Activated CD8-positive, alpha-beta T cell treated with anti-CD3 and anti-CD28 coated beads, Interleukin-2, amount 10 ng/mL, durations not matched to agents 7 days and 5 days (primary cell): ENCODE results near the gene PTPRE. TPM values are rescaled to one million over a fixed set of nuclear protein-coding genes. Genes with fewer than 3 reads are reported as not detected.

Source experiments
- ATAC-seq: fragments of 150-1000 bp; cut with Tn5 transposase; one replicate; pipeline ENCODE4 v1.10.0; 2021; ENCODE audit warnings: moderate library complexity
- CTCF ChIA-PET: fragments of 350-600 bp; sonication (Branson Sonifier 250); formaldehyde crosslinking; loops from one replicate; lab custom pipeline; 2021; ENCODE audit warnings: antibody characterized with exemption; lab: Charles Lee
- POLR2A ChIA-PET: fragments of 350-600 bp; sonication (Branson Sonifier 250); formaldehyde crosslinking; loops from one replicate; lab custom pipeline; 2021; ENCODE audit warnings: antibody characterized with exemption; lab: Charles Lee
- DNase-seq: peaks from one replicate; pipeline ENCODE4 v3.0.0-alpha.2; 2020
- H3K27ac Mint-ChIP-seq: one replicate; pipeline ENCODE4 v1.8.0; 2021; ENCODE audit warnings: mild to moderate bottlenecking, mixed read lengths
- H3K27me3 Mint-ChIP-seq: one replicate; pipeline ENCODE4 v1.8.0; 2021; ENCODE audit warnings: low read depth, mixed read lengths
- H3K36me3 Mint-ChIP-seq: one replicate; pipeline ENCODE4 v1.8.0; 2021; ENCODE audit warnings: low read depth, mixed read lengths
- H3K4me1 Mint-ChIP-seq: one replicate; pipeline ENCODE4 v1.8.0; 2021; ENCODE audit warnings: low read depth, mixed read lengths
- H3K4me3 Mint-ChIP-seq: one replicate; pipeline ENCODE4 v1.8.0; 2021; ENCODE audit warnings: mild to moderate bottlenecking, mixed read lengths
- H3K9me3 Mint-ChIP-seq: one replicate; pipeline ENCODE4 v1.8.0; 2022; ENCODE audit warnings: mixed read lengths; ENCODE audit not compliant: insufficient read depth
- total RNA-seq, 2 experiments: library from RNA; stranded (reverse); gene quantifications; one replicate each; pipeline ENCODE4 v1.2.3, GENCODE V29; 2021

Gene PTPRE
- total RNA-seq, 2 experiments from 2014 or later = 21.4 to 24.5 TPM

GRCh38 chr10:127911218-127911866, 4.4 kb downstream of the PTPRE start:
- DNase-seq (no peak), ATAC-seq (no peak)
- POLR2A ChIA-PET = no interaction called here
- H3K27me3 Mint-ChIP-seq = peaks cover 22% of the 10 kb centered on the region
- CTCF ChIA-PET = interaction anchor here (1.5 kb wide), 1 partner anchor 10 kb away, joined by 3 read pairs; no protein-coding TSS in a partner anchor
- no peaks in the 10 kb centered on the region for H3K36me3 Mint-ChIP-seq
- no peaks in the 10 kb centered on the region for H3K4me1 Mint-ChIP-seq
- H3K27ac Mint-ChIP-seq = no peak overlapping the region
- no peaks in the 10 kb centered on the region for H3K9me3 Mint-ChIP-seq
- no peak overlapping the region for H3K4me3 Mint-ChIP-seq

GRCh38 chr10:127911867-127912257, 5.0 kb downstream of the PTPRE start:
- no peaks in the 10 kb centered on the region for H3K9me3 Mint-ChIP-seq
- ATAC-seq = no peak
- H3K27ac Mint-ChIP-seq = no peak overlapping the region
- H3K4me1 Mint-ChIP-seq = no peaks in the 10 kb centered on the region
- peaks cover 21% of the 10 kb centered on the region for H3K27me3 Mint-ChIP-seq
- H3K4me3 Mint-ChIP-seq = no peak overlapping the region
- DNase-seq = no peak
- CTCF ChIA-PET = interaction anchor here (1.5 kb wide), 1 partner anchor 9 kb away, joined by 3 read pairs; no protein-coding TSS in a partner anchor
- no peaks in the 10 kb centered on the region for H3K36me3 Mint-ChIP-seq
- POLR2A ChIA-PET = no interaction called here

GRCh38 chr10:127912607-127913367, 5.9 kb downstream of the PTPRE start:
- POLR2A ChIA-PET = no interaction called here
- H3K36me3 Mint-ChIP-seq = no peaks in the 10 kb centered on the region
- ATAC-seq (no peak), DNase-seq (no peak)
- H3K27me3 Mint-ChIP-seq = peaks cover 20% of the 10 kb centered on the region
- CTCF ChIA-PET = no interaction called here
- no peak overlapping the region for H3K27ac Mint-ChIP-seq
- no peaks in the 10 kb centered on the region for H3K4me1 Mint-ChIP-seq
- H3K9me3 Mint-ChIP-seq = no peaks in the 10 kb centered on the region
- no peak overlapping the region for H3K4me3 Mint-ChIP-seq

GRCh38 chr10:127913368-127913759, 6.5 kb downstream of the PTPRE start:
- ChIA-PET POLR2A (no interaction called here), CTCF (no interaction called here)
- Mint-ChIP-seq H3K36me3 (no peaks in the 10 kb centered on the region), H3K4me3 (no peak overlapping the region), H3K27me3 (peaks cover 15% of the 10 kb centered on the region), H3K27ac (no peak overlapping the region), H3K9me3 (no peaks in the 10 kb centered on the region), H3K4me1 (no peaks in the 10 kb centered on the region)
- ATAC-seq (no peak), DNase-seq (no peak)

- no peak for ATAC-seq
- ChIA-PET POLR2A (no interaction called here), CTCF (interaction anchor here (1.5 kb wide), 1 partner anchor 96 kb away, joined by 7 read pairs; no protein-coding TSS in a partner anchor)
- Mint-ChIP-seq H3K4me3 (no peak overlapping the region), H3K27me3 (peaks cover under 1% of the 10 kb centered on the region), H3K9me3 (no peaks in the 10 kb centered on the region), H3K36me3 (no peaks in the 10 kb centered on the region), H3K27ac (no peak overlapping the region), H3K4me1 (peaks cover 9% of the 10 kb centered on the region)
- DNase-seq = no peak
Observed at GRCh38 chr10:127915324-127915723, 8.4 kb downstream of the PTPRE start.

- ATAC-seq = no peak
- Mint-ChIP-seq H3K4me3 (no peak overlapping the region), H3K27ac (no peak overlapping the region), H3K4me1 (peaks cover 9% of the 10 kb centered on the region), H3K36me3 (no peaks in the 10 kb centered on the region), H3K27me3 (no peaks in the 10 kb centered on the region), H3K9me3 (no peaks in the 10 kb centered on the region)
- POLR2A ChIA-PET = no interaction called here
- no peak for DNase-seq
- CTCF ChIA-PET = no interaction called here
Observed at GRCh38 chr10:127916826-127917225, 9.9 kb downstream of the PTPRE start.

- POLR2A ChIA-PET = no interaction called here
Observed at GRCh38 chr10:127918572-127918971, 11.7 kb downstream of the PTPRE start.

GRCh38 chr10:127919418-127920271, 12.7 kb downstream of the PTPRE start:
- CTCF ChIA-PET = interaction anchor here (1.0 to 1.1 kb wide), 2 partner anchors 20 to 92 kb away, joined by 3 read pairs; no protein-coding TSS in a partner anchor
- H3K27ac Mint-ChIP-seq = no peak overlapping the region
- no peak for ATAC-seq

More at GRCh38 chr10:127918572-127918971, 11.7 kb downstream of the PTPRE start:
- no peaks in the 10 kb centered on the region for H3K36me3 Mint-ChIP-seq
- CTCF ChIA-PET = interaction anchor here (1.0 kb wide), 1 partner anchor 117 kb away, joined by 3 read pairs; no protein-coding TSS in a partner anchor
- DNase-seq (no peak), ATAC-seq (no peak)
- H3K27me3 Mint-ChIP-seq = no peaks in the 10 kb centered on the region
- H3K4me3 Mint-ChIP-seq = no peak overlapping the region
- no peaks in the 10 kb centered on the region for H3K9me3 Mint-ChIP-seq
- H3K4me1 Mint-ChIP-seq = peaks cover 9% of the 10 kb centered on the region
- no peak overlapping the region for H3K27ac Mint-ChIP-seq

GRCh38 chr10:127920306-127921074, 13.6 kb downstream of the PTPRE start:
- Mint-ChIP-seq H3K9me3 (no peaks in the 10 kb centered on the region), H3K4me1 (peaks cover 15% of the 10 kb centered on the region), H3K4me3 (no peak overlapping the region), H3K27me3 (no peaks in the 10 kb centered on the region), H3K27ac (no peak overlapping the region), H3K36me3 (no peaks in the 10 kb centered on the region)
- no peak for DNase-seq
- ChIA-PET POLR2A (no interaction called here), CTCF (interaction anchor here (1.0 to 1.4 kb wide), 2 partner anchors 9 to 21 kb away, joined by 3 read pairs; no protein-coding TSS in a partner anchor)
- ATAC-seq = no peak

More at GRCh38 chr10:127919418-127920271, 12.7 kb downstream of the PTPRE start:
- no peaks in the 10 kb centered on the region for H3K27me3 Mint-ChIP-seq
- POLR2A ChIA-PET = no interaction called here
- DNase-seq = no peak
- H3K9me3 Mint-ChIP-seq = no peaks in the 10 kb centered on the region
- H3K36me3 Mint-ChIP-seq = no peaks in the 10 kb centered on the region
- peaks cover 9% of the 10 kb centered on the region for H3K4me1 Mint-ChIP-seq
- H3K4me3 Mint-ChIP-seq = no peak overlapping the region

GRCh38 chr10:127921075-127921752, 14.3 kb downstream of the PTPRE start:
- no peak overlapping the region for H3K27ac Mint-ChIP-seq
- POLR2A ChIA-PET = no interaction called here
- H3K36me3 Mint-ChIP-seq = no peaks in the 10 kb centered on the region
- H3K4me1 Mint-ChIP-seq = peaks cover 17% of the 10 kb centered on the region
- ATAC-seq (no peak), DNase-seq (no peak)
- no peak overlapping the region for H3K4me3 Mint-ChIP-seq
- CTCF ChIA-PET = interaction anchor here (1.0 to 1.4 kb wide), 2 partner anchors 10 to 22 kb away, joined by 3 read pairs; no protein-coding TSS in a partner anchor
- H3K9me3 Mint-ChIP-seq = no peaks in the 10 kb centered on the region
- H3K27me3 Mint-ChIP-seq = no peaks in the 10 kb centered on the region
